Measurements from ENCODE around the gene HNRNPH3. TPM values are rescaled to one million over a fixed set of nuclear protein-coding genes. Genes with fewer than 3 reads are reported as not detected.

The HNRNPH3 gene
- total RNA-seq, result 18.1 and 24.2 TPM in 2 replicates

DNA sequence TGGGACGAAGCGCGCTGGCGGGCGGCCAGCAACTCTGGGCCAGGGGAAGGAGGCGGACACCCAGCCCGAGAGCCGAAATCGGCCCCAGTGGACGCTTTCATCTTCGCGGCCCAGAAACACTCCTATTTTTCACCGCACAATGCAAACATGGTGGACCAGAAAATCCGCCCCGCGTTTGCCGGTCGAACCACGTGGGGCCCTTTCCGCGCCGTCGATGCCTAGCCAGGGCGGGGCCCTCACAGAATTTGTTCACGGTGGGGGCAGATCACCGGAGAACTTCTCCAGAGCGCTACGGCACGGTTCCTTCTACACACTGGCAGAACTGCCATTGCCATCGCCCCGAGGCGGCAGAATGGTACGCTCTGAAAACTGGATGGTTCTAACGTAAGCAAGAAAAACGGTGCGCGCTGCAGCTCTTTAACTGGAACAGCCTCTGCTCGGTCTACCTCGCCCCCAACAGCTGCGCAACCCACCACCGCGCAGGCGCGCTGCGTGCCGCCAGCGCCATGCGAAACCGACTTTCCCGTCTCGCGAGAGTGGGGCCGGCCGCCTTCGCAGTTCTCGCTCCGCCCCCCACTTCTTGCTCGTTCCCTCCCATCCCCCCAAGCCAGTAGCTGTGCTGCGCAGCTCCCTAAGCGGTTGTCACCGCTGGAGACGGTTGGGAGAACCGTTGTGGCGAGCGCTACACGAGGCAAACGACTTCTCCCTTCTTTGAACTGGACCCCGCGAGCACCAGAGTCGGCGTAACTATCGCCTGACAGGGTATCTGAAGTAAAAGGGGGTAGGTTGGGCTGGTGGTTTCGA lies at the start of gene HNRNPH3:
TSS of gene HNRNPH3 (plus strand) at position 610 of the 804 bp plus-strand sequence. CDS start 5,158 bp downstream, outside the sequence.

DNA sequence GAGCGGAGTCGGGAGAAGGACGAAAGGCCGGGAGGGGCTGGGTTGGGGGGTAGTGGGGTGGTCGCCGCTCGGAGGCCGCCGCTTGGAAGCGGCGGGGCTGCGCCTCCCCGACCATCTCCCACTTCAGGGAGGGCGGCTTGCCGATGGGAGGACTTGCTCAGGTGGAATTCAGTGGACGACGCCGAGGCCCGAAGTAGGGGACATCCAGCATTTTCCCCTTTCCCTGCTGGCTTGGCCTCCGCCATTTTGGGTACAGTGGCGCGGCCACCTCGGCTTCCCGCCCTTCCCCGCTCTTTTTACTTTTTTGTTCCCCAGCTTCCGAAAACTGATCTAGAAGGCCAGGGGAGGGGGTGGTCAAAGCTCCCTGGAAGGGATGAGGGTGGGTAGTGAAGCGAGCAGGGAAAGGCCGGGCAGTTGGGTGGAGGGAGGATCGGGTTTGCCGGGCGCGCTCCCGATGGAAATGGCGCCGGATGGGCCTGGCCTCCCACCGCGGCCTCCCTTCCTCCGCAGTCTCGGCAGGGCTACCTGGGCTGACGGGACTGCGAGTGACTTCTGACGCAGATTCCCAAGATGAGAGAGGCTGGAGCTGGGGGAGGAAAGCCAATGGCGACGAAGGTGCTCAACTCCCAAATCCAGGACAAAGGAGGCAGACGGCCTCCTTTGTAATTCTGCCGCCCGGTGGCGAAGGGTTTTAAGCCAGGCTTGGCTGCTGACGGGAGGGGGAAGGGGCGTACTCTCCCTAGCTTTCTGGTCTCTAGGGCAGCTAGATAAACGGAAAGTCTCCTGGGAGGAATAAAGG lies 594 bp downstream of the HNRNPH3 start, which contains the start of gene PBLD:
TSS of gene PBLD (minus strand) at position 670 of the 799 bp plus-strand sequence. CDS start 26,084 bp downstream, outside the sequence.

Other genes starting within 250 kb of the HNRNPH3 start
- gene MYPN, start 222.6 kb upstream of the HNRNPH3 start, total RNA-seq, result 11.0 and 12.9 TPM in 2 replicates
- gene ATOH7, start 100.0 kb upstream of the HNRNPH3 start, total RNA-seq, result not detected in 2 replicates
- gene PBLD, start 864 bp downstream of the HNRNPH3 start, total RNA-seq, result 2.9 and 4.1 TPM in 2 replicates
- gene RUFY2, start 75.2 kb downstream of the HNRNPH3 start, total RNA-seq, result 11.2 and 13.0 TPM in 2 replicates
- gene DNA2, start 139.9 kb downstream of the HNRNPH3 start, total RNA-seq, result 4.3 and 5.3 TPM in 2 replicates
- 8.1 and 14.7 TPM in 2 replicates for gene SLC25A16, start 195.5 kb downstream of the HNRNPH3 start, total RNA-seq
- 1.7 and 2.8 TPM in 2 replicates for gene TET1, start 228.3 kb downstream of the HNRNPH3 start, total RNA-seq